Stimulated activated CD4-positive, alpha-beta T cell treated with anti-CD3 and anti-CD28 coated beads, TNF-alpha, amount 100 ng/mL, for 24 hours (primary cell): ENCODE data around the gene HPS4.
"Not testable (repeated sequence)": the region's sequence is repeated elsewhere in the genome, so short reads cannot be mapped to it uniquely, and the experiment has no call there.

Experiments used
- DNase-seq, 3 experiments: peaks; one replicate each; pipeline ENCODE4 v3.0.0-alpha.2; 2020; ENCODE audit warnings: low read depth in 3 of 3

HPS4 gene

GRCh38 chr22:26443901-26444690 lies 39.5 kb downstream of the HPS4 start:
- no peak for DNase-seq

- DNase-seq = no peak
Measured at GRCh38 chr22:26442086-26442756, 41.4 kb downstream of the HPS4 start.

GRCh38 chr22:26439559-26439958 lies 44.0 kb downstream of the HPS4 start:
- DNase-seq = no peak

- not testable (repeated sequence) for DNase-seq
Measured at GRCh38 chr22:26438776-26439175, 44.8 kb downstream of the HPS4 start.

GRCh38 chr22:26437694-26438392 lies 45.7 kb downstream of the HPS4 start:
- DNase-seq = no peak

GRCh38 chr22:26436903-26437515 lies 46.6 kb downstream of the HPS4 start:
- DNase-seq = no peak

- no peak for DNase-seq
Measured at GRCh38 chr22:26435327-26436093, 48.1 kb downstream of the HPS4 start.

GRCh38 chr22:26433805-26434204 lies 49.8 kb downstream of the HPS4 start:
- DNase-seq = no peak

- DNase-seq = no peak
Measured at GRCh38 chr22:26432619-26433311, 50.8 kb downstream of the HPS4 start.

- DNase-seq = no peak
Measured at GRCh38 chr22:26431261-26431995, 52.2 kb downstream of the HPS4 start.

GRCh38 chr22:26430600-26430999 lies 53.0 kb downstream of the HPS4 start:
- DNase-seq = no peak

- DNase-seq = peak in 1 of 3 experiments; percentile 7
Measured at GRCh38 chr22:26429458-26430286, 53.9 kb downstream of the HPS4 start.

GRCh38 chr22:26428515-26429457 lies 54.8 kb downstream of the HPS4 start, which contains the start of gene ASPHD2:
Gene ASPHD2, plus strand, starts transcription at chr22:26429260. Its CDS starts 4,356 bp downstream, at chr22:26433616.
- DNase-seq = peak; percentile 63 to 72 (median 63)

- no peak for DNase-seq
Measured at GRCh38 chr22:26426924-26427323, 56.7 kb downstream of the HPS4 start.

- no peak for DNase-seq
Measured at GRCh38 chr22:26418620-26419019, 65.0 kb downstream of the HPS4 start.

GRCh38 chr22:26417406-26417805 lies 66.2 kb downstream of the HPS4 start:
- no peak for DNase-seq

GRCh38 chr22:26416670-26417276 lies 66.8 kb downstream of the HPS4 start:
- DNase-seq = no peak
